HCT116 (cell line): ENCODE measurements around the gene NUTM2G.
"Not testable (repeated sequence)": the region's sequence is repeated elsewhere in the genome, so short reads cannot be mapped to it uniquely, and the experiment has no call there.

ENCODE experiments used
- CEBPB ChIP-seq: IDR thresholded peaks from 2 replicates; pipeline ENCODE4 v1.6.1; 2012; ENCODE audit warnings: low read depth
- CTCF ChIP-seq, 3 experiments: fragments of 200-600 bp in 1 of 3; sonication (generic) in 1 of 3; IDR thresholded peaks in 2 of 3; conservative IDR thresholded peaks in 1 of 3; 2 replicates each; pipeline ENCODE4 v1.5.1; 2012 to 2017; ENCODE audit warnings: low read depth in 2 of 3, low read length in 2 of 3, antibody characterized with exemption in 1 of 3, borderline replicate concordance in 1 of 3, control low read depth in 1 of 3, mild to moderate bottlenecking in 1 of 3, mixed read lengths in 1 of 3, mixed run types in 1 of 3, moderate library complexity in 1 of 3; ENCODE audit not compliant: insufficient read depth in 1 of 3
- ELF1 ChIP-seq: IDR thresholded peaks from 2 replicates; pipeline ENCODE4 v1.6.1; 2012; ENCODE audit warnings: low read depth, borderline replicate concordance
- EZH2 ChIP-seq: fragments of 200-600 bp; sonication (generic); IDR thresholded peaks from 2 replicates; pipeline ENCODE4 v1.6.1; 2017; ENCODE audit warnings: antibody characterized with exemption, mixed run types
- MAX ChIP-seq: IDR thresholded peaks from 2 replicates; pipeline ENCODE4 v1.6.1; 2012
- POLR2A ChIP-seq: IDR thresholded peaks from 2 replicates; pipeline ENCODE4 v1.7.0; 2011; ENCODE audit warnings: borderline replicate concordance; ENCODE audit not compliant: insufficient read depth, insufficient read length; ENCODE audit errors: extremely low read depth
- POLR2AphosphoS5 ChIP-seq: IDR thresholded peaks from 2 replicates; pipeline ENCODE4 v1.6.1; 2011; ENCODE audit warnings: mild to moderate bottlenecking, low read depth, low read length, moderate library complexity
- RAD21 ChIP-seq: IDR thresholded peaks from 2 replicates; pipeline ENCODE4 v1.6.1; 2012; ENCODE audit warnings: low read depth, mild to moderate bottlenecking
- REST ChIP-seq: IDR thresholded peaks from 2 replicates; pipeline ENCODE4 v1.6.1; 2012; ENCODE audit warnings: low read depth
- TCF7L2 ChIP-seq: IDR thresholded peaks from 2 replicates; pipeline ENCODE4 v1.7.0; 2011; ENCODE audit warnings: borderline replicate concordance, inconsistent platforms; ENCODE audit not compliant: insufficient read depth, insufficient read length; ENCODE audit errors: extremely low read depth
- YY1 ChIP-seq: IDR thresholded peaks from 2 replicates; pipeline ENCODE4 v1.6.1; 2011; ENCODE audit warnings: low read length, low read depth, moderate library complexity, mild to moderate bottlenecking; ENCODE audit not compliant: insufficient replicate concordance; ENCODE audit errors: extremely low read depth
- ZNF274 ChIP-seq: fragments of 200-500 bp; sonication (Bioruptor generic); IDR thresholded peaks from 2 replicates; pipeline ENCODE4 v1.6.1; 2014; ENCODE audit warnings: mild to moderate bottlenecking, low read depth, low read length, inconsistent platforms

GRCh38 chr9:96900010-96900409, 28.6 kb upstream of the NUTM2G start:
- not testable (repeated sequence) for TF ChIP-seq YY1; CEBPB; POLR2AphosphoS5; ZNF274; CTCF (IDR thresholded peaks at IDR 0.05 in 2 of 3, conservative IDR thresholded peaks at IDR 0.05 in 1 of 3; ENCODE audit: borderline replicate concordance in 1 of 3, insufficient read depth in 1 of 3, low read depth in 2 of 3, low read length in 2 of 3); REST; POLR2A; ELF1; RAD21; MAX; EZH2; TCF7L2
